NCI-H345 (cell line): ENCODE data around the gene SLC34A3.
"Not testable (repeated sequence)": the region's sequence is repeated elsewhere in the genome, so short reads cannot be mapped to it uniquely, and the experiment has no call there.

Source experiments
- DNase-seq: peaks from one replicate; lab custom pipeline; 2025; lab: John Stamatoyannopoulos, UW

Gene SLC34A3

DNA sequence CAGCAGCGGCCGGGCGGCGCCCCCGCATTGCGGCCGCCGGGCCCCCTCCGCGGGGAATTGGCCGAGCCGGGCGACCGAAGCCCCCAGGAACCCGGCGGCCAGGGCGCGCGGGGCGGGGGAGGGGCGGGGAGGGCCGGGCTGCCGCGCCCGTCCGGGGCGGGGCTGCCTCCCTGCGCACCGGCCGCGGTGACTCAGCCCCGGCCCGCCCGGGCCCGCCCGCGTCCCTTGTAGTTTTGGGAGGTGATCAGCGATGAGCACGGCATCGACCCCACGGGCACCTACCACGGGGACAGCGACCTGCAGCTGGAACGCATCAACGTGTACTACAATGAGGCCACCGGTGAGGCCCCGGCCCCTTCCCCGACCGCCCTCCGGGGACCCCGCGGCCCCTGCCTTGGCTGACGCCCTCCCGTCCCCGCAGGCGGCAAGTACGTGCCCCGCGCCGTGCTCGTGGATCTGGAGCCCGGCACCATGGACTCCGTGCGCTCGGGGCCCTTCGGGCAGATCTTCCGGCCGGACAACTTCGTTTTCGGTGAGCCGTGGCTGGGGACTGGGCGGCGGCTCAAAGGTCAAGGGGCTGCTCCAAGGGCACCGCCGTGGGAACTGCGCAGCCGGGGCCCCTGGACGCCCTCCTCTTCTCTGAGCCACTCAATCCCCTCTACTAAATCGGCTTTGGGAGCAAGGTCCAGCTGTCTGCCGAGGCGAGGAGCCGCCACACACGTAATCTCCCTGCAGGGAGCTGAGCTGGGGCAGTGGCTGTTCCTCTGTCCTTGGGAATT lies 11.0 kb downstream of the SLC34A3 start:
- peak; percentile 41 for DNase-seq

DNA sequence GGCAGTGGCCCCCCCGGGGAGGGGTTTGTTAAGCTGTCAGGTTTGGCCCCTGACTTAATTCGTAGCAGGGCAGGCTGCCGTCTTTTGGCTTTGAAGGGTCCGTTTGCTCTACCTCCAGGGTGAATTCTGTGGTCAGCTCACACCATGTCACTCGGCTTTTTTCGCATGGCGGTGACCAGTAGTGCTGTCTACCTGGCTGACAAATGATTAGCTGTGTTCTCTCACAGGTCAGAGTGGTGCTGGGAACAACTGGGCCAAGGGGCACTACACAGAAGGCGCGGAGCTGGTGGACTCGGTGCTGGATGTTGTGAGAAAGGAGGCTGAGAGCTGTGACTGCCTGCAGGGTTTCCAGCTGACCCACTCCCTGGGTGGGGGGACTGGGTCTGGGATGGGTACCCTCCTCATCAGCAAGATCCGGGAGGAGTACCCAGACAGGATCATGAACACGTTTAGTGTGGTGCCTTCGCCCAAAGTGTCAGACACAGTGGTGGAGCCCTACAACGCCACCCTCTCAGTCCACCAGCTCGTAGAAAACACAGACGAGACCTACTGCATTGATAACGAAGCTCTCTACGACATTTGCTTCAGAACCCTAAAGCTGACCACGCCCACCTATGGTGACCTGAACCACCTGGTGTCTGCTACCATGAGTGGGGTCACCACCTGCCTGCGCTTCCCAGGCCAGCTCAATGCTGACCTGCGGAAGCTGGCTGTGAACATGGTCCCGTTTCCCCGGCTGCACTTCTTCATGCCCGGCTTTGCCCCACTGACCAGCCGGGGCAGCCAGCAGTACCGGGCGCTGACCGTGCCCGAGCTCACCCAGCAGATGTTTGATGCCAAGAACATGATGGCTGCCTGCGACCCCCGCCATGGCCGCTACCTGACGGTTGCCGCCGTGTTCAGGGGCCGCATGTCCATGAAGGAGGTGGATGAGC lies 11.8 kb downstream of the SLC34A3 start:
- DNase-seq, result no peak

DNA sequence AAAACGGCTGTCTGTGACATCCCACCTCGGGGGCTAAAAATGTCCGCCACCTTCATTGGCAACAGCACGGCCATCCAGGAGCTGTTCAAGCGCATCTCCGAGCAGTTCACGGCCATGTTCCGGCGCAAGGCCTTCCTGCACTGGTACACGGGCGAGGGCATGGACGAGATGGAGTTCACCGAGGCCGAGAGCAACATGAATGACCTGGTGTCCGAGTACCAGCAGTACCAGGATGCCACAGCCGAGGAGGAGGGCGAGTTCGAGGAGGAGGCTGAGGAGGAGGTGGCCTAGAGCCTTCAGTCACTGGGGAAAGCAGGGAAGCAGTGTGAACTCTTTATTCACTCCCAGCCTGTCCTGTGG lies 12.5 kb downstream of the SLC34A3 start:
- DNase-seq, result not testable (repeated sequence)

DNA sequence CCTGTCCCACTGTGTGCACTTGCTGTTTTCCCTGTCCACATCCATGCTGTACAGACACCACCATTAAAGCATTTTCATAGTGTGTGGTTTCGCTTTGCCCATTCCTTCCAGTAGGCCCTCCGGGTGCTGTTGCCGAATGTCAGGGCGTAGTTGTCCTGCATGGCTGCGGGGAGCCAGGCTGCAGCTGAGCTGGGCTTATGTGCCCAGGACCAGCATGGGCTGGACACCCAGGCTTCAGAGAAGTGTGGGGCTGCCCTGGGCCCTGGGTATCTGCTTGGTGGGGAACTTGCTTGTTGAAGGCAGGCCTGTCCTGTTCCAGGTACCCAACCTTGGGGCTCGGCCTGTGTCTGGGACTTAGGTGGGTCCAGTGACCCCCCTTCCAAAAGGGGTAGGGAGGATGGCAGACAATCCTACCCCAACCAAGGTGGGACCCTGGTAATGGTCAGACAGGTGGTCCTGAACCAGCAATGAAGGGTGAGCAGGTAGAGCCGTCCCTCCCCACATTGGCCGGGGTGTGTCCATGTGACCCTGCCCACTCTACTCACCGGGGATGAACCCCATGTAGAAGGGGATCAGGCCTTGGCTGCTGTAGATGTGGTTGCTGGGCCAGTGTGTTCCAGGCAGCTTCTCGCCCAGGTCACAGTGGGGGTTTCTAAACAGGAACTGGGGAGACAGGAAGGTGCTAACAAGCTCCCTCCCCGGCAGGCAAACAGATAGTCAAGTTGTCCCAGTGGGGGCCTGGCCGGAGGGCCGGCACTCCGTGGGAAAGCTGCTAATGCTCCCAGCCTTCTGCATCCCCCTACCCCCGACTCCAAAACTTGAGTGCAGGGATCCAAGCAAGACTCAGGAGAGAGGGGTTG lies 13.2 kb downstream of the SLC34A3 start:
- no peak for DNase-seq

DNA sequence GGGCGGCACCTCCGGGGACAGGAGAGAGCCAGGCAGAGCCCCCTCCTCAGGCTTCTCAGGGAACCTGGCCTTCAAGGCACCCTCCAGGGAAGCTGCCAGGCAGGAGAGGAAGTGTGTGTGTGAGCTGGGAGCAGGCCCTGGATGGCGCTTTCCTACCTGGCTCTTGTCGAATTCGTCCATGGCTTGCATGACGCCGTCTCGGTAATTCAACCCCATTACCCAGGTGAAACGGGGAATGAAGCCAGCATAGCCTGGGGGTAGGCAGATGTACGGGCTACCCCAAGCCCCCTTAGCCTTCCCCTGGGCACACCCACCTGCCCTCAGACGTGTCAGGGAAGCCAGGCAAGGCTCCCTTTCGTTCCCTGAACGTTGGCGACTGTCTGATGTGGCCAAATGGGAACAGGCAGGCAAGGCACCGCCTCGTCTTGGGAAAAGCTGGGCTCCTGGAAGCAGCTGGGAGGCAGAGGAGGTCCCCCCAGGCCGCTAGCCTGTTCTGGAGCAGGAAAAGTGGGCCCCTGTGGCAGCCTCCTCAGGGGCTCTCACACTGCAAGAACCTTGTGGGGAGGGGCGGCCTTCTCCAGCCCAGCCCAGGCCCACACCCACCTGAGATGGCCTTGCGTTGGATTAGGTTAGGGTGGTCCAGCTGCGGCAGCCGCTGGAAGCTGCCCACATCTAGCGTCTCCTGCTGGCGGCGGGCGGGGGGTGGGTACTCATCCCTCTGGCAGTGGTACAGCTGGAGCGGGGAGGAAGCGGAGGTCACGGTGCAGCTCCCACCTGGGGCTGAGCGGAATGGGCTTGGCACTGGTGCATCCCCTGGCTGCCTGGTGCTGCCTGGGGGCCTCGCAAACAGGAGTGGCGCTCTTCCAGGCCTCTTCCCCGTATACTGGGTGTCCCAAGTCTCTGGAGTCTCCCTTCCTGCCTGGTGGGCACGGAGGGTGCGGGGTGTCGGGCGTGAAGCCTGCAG lies 14.1 kb downstream of the SLC34A3 start:
- peak; percentile 31 for DNase-seq

DNA sequence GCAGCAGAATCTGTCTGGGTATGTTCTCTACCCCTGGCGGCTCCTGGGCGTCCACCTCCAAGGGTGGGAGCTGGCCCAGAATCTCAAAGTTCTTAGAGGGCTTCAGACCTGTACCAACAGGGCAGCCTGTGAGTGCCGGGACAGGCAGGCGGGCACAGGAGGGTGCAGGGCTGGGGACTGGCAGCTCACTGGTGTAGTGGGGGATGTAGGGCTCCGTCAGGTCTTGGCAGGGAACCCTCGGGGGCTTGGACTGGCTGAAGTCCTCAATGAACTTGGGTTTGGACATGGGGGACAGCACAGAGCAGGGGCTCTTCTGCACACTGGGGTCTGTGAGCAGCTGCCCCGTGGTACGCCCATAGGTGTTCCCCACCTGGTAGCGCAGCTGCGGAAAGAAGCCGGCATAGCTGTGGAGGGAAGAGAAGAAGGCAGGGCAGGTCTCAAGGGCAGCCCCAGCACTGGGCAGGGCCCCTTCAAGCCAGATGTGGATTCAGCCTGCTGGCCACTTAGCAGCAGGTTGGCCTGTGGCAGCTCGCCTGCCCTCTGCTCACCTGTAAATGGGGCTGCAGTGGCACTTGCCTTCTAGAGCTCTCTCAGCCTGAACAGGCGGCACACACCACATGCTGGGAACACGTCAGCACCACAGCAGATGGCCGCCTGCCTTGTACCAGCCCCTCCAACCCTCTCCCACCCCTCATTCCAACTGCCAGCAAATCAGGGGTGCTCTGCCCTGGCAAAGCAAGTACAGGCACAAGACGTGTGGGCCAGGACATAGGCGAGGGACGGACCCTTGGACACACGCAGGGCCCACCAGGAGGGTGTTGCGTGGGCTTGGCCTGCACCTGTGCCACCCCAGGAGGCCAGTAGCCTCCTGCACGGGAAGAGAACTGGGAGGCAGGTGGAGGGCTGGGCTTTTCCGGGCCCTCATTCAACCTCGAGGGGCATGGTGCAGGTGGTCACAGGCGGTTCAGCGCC lies 15.0 kb downstream of the SLC34A3 start:
- peak; percentile 68 for DNase-seq

DNA sequence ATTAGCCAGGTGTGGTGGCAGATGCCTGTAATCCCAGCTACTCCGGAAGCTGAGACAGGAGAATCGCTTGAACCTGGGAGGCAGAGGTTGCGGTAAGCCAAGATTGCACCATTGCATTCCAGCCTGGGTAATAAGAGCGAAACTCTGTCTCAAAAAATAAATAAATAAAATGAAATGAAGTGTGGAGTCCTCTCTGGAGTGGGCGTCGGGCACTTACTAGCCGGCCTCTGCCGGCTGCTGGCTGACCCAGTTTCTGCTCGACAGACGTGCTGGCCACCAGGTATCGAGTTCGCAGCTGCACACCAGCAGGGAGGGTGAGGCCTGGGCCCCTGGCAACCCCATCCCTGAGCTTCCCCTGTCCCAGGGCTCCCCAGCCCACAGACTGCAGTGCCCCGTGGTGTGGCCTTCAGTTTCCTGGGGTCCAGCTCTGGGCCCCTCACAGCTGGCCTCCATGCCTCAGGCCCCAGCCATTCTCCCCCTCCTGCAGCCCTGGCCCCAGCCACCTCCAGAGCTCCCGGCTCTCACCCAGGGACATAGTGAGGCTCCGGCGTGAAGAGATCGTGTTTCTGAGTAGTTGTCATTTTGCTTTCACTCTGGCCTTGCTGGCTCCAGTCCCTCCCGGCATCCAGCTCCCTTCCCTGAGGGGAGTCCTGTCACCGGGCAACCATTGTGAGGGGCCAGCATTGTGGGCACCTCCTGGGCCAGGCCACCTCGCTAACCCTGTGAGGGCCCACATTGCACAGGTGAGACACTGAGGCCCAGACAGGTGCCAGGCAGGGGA lies 16.6 kb downstream of the SLC34A3 start:
- DNase-seq, result no peak

DNA sequence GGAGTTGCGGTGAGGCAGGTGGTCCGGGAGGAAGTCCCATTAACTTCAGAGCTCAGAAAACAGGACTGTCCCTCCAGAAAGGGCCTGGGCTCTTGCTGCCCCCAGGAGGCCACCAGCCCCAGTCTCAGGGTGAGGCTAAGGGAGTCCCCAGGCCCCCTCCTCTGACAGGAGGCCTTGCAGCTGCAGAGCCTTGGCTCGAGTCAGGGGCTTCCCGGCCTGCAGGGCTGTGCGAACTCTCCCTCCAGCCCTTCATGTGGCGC lies 17.1 kb downstream of the SLC34A3 start:
- no peak for DNase-seq

DNA sequence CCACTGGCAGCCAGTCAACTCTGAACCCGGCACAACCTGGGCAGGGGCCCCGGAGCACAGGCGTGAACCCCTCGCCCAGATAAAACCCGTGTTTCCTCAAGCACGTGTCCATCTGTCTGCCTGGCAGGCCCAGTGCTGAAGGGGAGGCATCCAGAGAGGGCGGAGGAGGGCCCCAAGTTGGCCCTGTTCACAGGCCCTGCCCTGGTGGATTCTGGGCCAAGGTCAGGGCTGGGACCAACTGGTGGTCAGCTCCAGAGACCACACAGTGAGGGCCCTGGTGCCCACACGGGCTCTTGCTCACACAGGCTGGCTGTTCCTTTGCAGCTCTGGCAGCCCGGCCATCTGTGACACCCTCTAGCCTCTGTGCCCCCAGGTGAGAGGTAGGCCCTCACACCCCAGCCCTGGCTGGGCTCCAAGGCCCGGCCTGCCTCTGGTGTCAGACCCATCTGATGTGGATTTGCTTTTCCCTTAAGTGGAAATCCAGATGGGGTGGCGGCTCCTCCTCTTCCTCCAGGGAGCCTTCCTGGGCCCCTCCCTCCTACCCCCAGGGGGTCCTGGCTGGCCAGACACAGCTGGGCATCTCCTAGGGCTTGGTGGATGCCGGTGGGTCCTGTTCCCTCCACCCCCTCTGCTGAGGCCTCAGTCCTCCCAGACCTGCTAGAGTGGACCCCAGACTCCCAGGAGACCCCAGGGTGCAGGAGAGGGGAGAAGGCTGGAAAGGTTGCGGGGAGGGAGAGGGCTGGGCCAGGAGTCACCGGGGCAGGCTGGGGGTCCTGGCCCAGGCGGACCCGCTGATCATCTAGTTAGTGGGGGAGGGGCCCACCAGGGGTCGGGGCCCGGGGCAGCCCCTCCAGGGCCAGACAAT lies 19.9 kb downstream of the SLC34A3 start:
- no peak for DNase-seq

DNA sequence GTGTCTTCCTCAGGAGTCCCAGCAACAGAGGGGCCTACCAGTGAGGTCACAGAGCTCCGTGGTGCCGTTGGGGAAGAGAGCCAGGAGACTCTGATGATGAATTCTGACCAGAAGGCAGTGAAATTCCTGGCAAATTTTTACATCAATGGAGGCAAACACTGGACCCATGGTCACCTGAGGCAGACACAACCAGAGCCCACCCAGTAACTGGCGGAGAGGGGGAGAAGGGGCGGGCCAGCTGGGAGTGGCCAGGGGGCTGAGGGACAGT lies 20.4 kb downstream of the SLC34A3 start, which contains the start of gene STPG3:
TSS of gene STPG3 (plus strand) at position 93 of the 268 bp plus-strand sequence. CDS start at position 94, 1 bp downstream.
- no peak for DNase-seq

DNA sequence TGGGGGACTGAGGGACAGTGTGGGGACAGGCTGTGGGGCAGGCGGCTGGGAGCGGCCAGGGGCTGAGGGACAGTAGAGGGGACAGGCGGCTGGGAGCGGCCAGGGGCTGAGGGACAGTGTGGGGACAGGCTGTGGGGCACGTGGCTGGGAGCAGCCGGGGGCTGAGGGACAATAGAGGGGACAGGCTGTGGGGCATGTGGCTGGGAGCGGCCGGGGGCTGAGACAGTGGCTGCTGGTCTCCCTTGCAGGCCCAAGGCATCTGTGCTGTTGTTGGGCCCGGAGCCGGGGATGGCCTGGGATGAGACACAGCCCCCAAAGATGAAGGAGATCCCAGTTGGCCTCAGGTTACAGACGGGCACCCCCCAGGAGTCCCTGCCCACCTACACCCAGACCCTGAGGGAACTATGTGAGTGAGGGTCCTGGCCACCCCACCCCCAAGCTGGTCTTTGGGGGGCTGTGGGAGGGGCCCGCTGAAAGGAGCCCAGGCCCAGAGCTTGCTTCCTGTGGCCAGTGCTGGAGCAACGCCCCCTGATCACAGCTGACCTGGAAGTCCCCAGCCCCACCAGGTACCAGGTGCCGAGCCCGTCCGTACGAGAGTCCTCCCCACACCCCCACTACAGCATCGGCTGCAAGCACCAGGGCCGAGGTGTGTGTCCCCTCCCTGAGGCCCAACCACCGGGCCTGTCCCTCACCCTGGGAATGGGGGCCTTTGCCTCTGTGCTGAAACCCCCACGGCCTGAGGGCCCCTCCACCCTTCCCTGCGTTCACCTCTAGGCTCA lies 21.0 kb downstream of the SLC34A3 start:
- no peak for DNase-seq

DNA sequence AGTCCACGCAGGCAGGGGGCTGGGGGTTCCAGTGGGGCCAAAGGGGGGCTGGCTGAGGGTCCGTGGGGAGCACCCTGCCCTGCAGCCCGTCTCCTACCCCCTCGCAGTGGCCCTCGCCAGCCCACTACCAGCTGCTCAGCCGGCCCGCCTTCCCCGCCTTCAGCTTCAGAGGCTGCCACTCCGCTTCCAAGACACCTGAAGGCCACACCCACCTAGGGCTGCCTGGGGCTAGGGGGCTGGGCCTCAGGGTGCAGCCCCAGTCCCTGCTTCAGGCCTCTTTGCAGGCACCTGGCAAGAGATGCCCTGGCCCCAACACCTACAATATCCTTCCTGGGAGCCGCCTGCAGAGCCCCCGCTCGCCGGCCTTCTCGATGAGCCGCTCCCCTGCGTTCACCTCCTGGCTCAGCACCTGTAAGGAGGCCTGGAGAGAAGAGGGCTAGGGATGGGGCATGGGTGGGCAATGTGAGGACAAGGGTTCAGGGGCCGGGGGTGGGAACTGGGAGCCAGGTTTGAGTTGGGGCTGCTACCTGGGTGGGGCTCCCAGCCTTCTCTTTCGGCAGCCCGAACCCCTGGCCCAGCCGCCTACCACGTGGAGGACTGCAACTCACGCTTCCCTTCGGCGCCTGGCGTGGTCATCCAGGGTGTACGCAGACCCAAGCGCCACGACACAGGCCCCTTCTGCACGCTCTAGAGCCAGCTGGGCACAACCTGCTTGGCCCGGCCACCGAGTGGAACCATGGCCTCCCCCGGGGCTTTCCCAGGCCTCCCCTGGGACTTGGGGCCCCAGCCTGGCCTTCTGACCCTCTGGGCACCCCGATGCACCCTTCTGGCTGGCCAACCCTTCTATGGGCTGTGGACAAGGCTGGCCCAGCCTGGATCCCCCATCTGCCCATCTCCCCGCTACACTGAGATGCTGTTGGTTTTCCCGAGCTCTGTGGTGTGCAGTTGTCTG lies 22.1 kb downstream of the SLC34A3 start:
- peak; percentile 58 for DNase-seq

DNA sequence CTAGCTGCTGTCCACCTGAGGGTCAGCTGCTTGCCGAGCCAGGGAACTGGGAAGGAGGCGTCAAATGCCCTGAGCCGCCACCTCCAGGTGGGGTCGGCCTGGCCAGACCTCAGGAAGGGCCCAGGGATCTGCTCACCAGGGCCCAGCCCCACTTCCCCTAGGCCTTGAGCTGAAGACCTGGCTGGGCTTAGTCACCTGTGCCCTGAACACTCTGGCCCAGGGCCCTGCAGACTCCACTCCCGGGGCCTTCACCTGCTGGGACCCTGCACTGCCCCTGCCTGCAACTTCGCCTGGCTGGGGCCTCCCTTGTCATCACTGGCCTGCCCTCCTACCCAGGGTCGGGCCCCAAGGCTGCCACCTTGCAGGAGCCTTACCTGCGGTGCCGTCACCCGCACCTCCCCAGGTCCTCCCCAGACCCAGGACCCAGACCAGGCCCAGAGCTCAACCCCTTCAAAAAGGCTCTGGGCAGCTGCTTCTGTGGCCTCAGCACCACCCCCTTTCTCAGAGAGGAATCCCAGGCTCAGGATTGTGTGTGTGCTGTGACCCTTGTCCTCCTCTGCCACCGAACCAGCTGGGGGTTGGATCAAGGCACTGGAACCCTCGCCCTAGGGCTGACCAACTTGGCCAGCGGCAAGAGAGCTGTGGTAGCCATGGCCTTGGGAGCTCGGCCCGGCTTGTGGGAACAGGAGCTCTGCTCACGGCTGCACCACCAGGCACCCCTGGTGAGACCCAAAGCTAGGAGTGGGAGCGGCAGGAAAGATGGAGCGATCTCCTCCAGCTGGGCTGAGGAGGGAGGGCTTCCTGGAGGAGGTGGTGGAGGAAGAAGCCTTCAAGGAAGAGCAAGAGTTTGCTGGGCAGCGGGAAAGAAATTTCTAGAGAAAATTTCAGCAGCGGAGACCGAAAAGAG lies 23.3 kb downstream of the SLC34A3 start:
- DNase-seq, result no peak

DNA sequence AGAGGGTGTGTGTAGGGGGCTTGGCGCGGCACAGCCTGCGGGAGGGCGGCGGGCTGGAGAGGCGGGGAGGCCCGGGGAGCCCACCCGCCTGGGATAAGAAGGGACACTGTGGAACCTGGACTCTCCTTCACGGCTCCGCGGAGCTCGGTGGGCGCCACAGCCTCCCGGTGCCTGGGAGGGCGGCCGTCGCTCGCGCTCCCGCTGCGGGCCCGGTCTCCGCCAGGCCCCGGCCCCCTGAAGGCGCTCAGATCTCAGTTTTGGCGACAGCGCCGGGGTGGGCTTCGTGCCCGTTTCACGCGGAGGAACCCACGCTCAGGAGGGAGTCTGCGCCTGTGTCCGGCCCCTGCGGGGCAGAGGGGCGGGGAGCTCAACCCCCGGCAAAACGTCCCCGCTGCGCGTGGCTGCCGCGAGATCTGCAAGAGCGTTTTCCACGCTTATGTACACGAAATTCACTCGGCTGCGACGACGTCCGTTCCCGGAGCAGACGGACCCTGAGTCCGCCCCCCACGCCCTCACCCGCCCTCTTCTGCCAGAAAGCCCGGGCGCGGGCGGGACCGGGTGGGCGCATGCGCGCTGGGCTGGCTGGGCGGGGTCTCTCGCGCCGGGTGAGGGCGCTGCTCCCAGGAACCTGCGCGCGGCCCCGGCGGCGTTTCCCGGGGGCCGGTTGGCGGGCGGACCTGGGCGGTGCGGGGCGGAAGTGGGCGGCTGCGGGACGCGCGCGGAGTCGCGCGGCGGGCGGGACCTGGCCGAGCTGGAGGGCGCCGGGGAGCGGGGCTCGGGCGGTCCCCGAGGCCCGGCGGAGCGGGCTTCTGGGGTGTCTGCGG lies 24.1 kb downstream of the SLC34A3 start, which contains the start of gene NELFB:
TSS of gene NELFB (plus strand) at position 704 of the 824 bp plus-strand sequence.
- DNase-seq, result peak; percentile 92
